Thyroid gland (tissue), 4 donors: Measurements from ENCODE around the gene BRMS1L. TPM values are rescaled to one million over a fixed set of nuclear protein-coding genes. Genes with fewer than 3 reads are reported as not detected.
"Not testable (repeated sequence)": the region's sequence is repeated elsewhere in the genome, so short reads cannot be mapped to it uniquely, and the experiment has no call there.

Source experiments
- DNase-seq, 2 donors: peaks; one replicate each; pipeline ENCODE4 v3.0.0-alpha.2; 2019
- H3K27ac ChIP-seq, 3 donors: fragments of 200-600 bp; sonication (generic); 1 replicate in 2 of 3; 2 replicates in 1 of 3; pipeline ENCODE4 v1.5.1; 2016 to 2019; ENCODE audit warnings: mild to moderate bottlenecking in 1 of 3, moderate library complexity in 1 of 3
- H3K27me3 ChIP-seq: fragments of 200-600 bp; sonication (generic); one replicate; pipeline ENCODE4 v1.5.1; 2019
- H3K36me3 ChIP-seq, 2 donors: fragments of 200-600 bp; sonication (generic); one replicate each; pipeline ENCODE4 v1.5.1; 2016 to 2019
- H3K4me1 ChIP-seq, 2 donors: fragments of 200-600 bp; sonication (generic); one replicate each; pipeline ENCODE4 v1.5.1; 2017 to 2019
- H3K4me3 ChIP-seq, 3 donors: fragments of 200-600 bp; sonication (generic); replicated peaks in 1 of 3; 1 replicate in 2 of 3; 2 replicates in 1 of 3; pipeline ENCODE4 v1.5.1; 2016; ENCODE audit warnings: mild to moderate bottlenecking in 1 of 3
- H3K9me3 ChIP-seq: fragments of 200-600 bp; sonication (generic); one replicate; pipeline ENCODE4 v1.5.1; 2017
- CTCF ChIP-seq, 6 experiments: fragments of 200-600 bp in 3 of 6; fragments of 450-650 bp in 3 of 6; sonication (generic) in 3 of 6; IDR thresholded peaks; one replicate each; pipeline ENCODE4 v1.5.1; 2016 to 2019; ENCODE audit warnings: antibody characterized with exemption in 6 of 6, mild to moderate bottlenecking in 2 of 6, inconsistent platforms in 1 of 6, moderate library complexity in 1 of 6
- POLR2A ChIP-seq, 2 donors: fragments of 450-650 bp; IDR thresholded peaks; one replicate each; pipeline ENCODE4 v1.6.1; 2017; ENCODE audit warnings: antibody characterized with exemption in 2 of 2, mild to moderate bottlenecking in 2 of 2, moderate library complexity in 1 of 2
- WGBS, 2 donors: methylation state at CpG; one replicate each; pipeline ENCODE4 v1.1.5; 2017; 5-methylcytosine and 5-hydroxymethylcytosine counted together
- intact Hi-C: fragments of 100-400 bp; cut with DNase I; formaldehyde crosslinking; loops from one replicate; pipeline ENCODE4 v1.15.1; 2023
- total RNA-seq, 4 donors: library from RNA; depleted of rRNA; stranded (reverse); fragments of >200 nt; gene quantifications; one replicate each; pipeline ENCODE4 v1.2.3, GENCODE V29; 2016

BRMS1L gene
- total RNA-seq, 4 donors from 2014 or later, result 6.0 to 10.6 (median 8.3) TPM

DNA sequence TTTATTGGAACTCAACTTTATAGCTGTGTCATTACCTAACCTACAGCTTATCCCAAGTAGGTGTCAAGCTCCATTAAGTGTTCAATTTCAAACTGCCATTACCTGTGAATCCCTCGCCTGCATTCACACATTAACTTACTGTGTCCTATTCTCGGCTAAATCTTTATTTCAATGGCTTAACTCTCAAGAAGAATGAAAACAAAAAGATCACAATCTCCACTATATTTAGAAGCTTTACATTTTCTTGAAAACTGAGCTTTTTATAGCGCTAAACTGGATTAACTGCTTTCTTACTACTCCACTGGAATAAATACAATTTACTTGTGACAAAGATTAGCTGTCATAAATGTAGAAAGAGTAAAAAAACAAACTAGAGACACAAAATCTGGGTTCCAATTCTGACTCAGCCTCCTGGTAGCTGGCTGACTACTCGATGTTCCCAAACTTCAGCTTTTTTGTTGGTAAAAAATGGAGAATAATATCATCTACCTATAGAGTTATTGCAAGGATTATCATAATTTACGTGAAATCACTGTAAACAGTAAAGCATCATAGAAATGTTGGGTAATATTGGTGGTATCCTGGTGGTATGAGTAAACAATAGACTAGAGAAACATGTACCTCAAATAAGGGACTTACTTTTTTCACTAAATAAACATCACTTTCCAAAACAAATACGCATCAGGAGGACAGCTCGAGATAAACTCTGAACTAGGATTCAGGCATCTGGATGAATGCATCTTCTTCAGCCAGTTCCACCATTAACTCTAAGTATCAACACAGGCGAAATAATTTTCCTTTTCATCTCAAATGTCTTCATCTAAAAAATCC, 18.8 kb upstream of the BRMS1L start:
- no peaks in the 10 kb centered on the region for H3K36me3 ChIP-seq
- H3K27me3 ChIP-seq, result no peaks in the 10 kb centered on the region
- no peaks in the 10 kb centered on the region for H3K9me3 ChIP-seq
- intact Hi-C loops, result no loop called here
- H3K27ac ChIP-seq, result no peak overlapping the region
- no peak for TF ChIP-seq CTCF (IDR thresholded peaks at IDR 0.05)
- no peak for TF ChIP-seq POLR2A (IDR thresholded peaks at IDR 0.05)
- H3K4me3 ChIP-seq, result peak overlapping the region in 1 of 3 donors; percentile 7
- WGBS, 2 donors, result 59 to 64% methylated on average over 8 of the region's 8 CpGs
- peaks cover 17 to 26% of the 10 kb centered on the region in 2 donors for H3K4me1 ChIP-seq
- no peak for DNase-seq

DNA sequence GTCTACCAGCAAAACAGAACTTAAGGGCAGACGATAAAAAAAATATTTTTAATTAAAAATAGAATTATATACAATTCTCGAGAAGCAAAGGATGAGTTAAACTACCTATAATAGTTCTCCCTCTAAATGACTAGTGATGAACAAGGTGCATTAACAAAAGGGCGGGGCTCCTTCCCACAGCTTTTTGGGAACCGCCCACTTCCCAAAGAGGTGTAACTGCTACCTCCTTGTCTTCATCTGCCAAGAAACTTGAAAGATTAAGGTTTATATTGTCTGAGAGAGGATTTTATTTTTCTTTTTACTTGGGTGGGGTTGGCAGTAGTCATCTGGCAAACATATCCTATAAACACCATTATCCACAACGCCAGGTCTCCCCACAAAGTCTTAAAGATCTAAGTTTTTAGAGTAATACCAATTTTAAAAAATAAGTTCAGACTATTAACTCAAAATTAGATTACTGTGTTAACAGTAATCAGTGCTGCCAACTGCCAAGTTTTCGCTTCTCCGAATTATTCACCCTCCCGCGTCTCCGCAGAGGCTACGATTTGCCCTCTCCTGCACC, 18.0 kb upstream of the BRMS1L start:
- DNase-seq, result peak; percentile 62 to 63
- intact Hi-C loops, result no loop called here
- Histone ChIP-seq H3K27ac (peak overlapping the region; percentile 84 to 95 (median 90)), H3K9me3 (no peaks in the 10 kb centered on the region), H3K27me3 (no peaks in the 10 kb centered on the region), H3K4me1 (peaks cover 17 to 25% of the 10 kb centered on the region in 2 donors), H3K4me3 (peak overlapping the region; percentile 55 to 87 (median 77)), H3K36me3 (no peaks in the 10 kb centered on the region)
- 2 to 3% methylated on average over 11 of the region's 11 CpGs for WGBS, 2 donors
- no peak for TF ChIP-seq CTCF (IDR thresholded peaks at IDR 0.05)
- TF ChIP-seq POLR2A (IDR thresholded peaks at IDR 0.05), result no peak

DNA sequence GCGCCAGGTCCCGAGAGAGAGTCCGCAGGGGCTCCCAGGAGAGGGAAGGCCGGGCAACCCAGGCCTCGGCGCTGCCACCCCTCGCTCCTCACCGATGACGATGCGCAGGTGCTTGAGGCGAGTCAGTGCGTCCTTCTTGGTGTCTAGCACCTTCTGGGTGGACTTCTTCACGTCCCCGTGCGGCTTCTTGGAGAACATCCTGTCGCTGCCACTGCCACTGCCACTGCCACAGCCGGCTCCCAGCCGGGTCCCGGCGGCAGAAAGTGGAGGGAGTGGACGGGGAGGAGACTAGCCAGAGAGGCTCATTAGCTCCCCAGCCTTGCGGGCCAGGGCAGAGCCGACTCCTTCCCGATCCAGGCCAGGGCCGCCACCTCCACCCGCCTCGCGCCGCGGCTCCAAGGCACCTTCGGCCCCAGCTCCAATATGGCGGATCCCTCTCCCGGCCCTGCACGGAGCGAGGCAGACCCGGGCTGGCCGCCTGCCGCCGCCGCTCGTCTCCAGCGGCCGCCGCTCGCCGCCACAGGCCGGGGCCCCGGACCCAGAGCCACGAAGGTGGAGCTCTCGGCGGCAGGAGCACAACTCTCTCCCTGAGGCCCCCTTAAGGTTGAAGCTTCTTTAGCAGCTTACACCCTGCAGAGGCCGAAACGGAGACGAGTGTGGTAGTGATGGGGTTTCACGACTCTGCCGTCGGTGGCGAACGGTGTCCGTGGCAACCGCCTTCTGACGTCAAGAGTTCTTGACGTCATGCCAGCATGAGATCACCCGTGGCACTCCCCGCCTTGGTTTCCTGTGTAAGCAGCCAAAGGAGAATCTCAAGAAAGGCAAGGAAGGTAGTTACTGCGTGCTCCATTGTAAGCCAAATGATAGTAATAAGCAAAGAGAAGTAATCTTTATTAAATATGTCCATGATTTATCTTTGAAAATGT, 17.2 kb upstream of the BRMS1L start, which contains the start of gene RALGAPA1:
Gene RALGAPA1 (minus strand): TSS at position 658 of the 926 bp plus-strand sequence. CDS start 460 bp downstream, at position 198.
- 2% methylated on average over 19 to 23 of the region's 66 CpGs for WGBS, 2 donors
- peak in 4 of 6 experiments; percentile 39 to 53 (median 42) for TF ChIP-seq CTCF (IDR thresholded peaks at IDR 0.05)
- peak in 1 of 2 donors; percentile 97 for TF ChIP-seq POLR2A (IDR thresholded peaks at IDR 0.05)
- Histone ChIP-seq H3K4me3 (peak within 1 kb of the TSS; percentile 55 to 87 (median 77)), H3K27ac (peak within 1 kb of the TSS; percentile 84 to 95 (median 90)), H3K4me1 (peaks cover 17% of the 10 kb centered on the region in 2 donors)
- H3K36me3 ChIP-seq, intact Hi-C loops, H3K27me3 ChIP-seq, H3K9me3 ChIP-seq: not testable (repeated sequence)
- peak; percentile 94 to 95 for DNase-seq

- peak overlapping the region; percentile 84 to 95 (median 90) for H3K27ac ChIP-seq
- no peak for TF ChIP-seq CTCF (IDR thresholded peaks at IDR 0.05)
- TF ChIP-seq POLR2A (IDR thresholded peaks at IDR 0.05), result no peak
- H3K4me3 ChIP-seq, result no peak overlapping the region
- no peaks in the 10 kb centered on the region for H3K9me3 ChIP-seq
- intact Hi-C loops, result no loop called here
- H3K36me3 ChIP-seq, result no peaks in the 10 kb centered on the region
- peaks cover 17% of the 10 kb centered on the region in 2 donors for H3K4me1 ChIP-seq
- no peak for DNase-seq
- H3K27me3 ChIP-seq, result no peaks in the 10 kb centered on the region
- 30 to 32% methylated on average over 2 of the region's 2 CpGs for WGBS, 2 donors
These were observed 16.5 kb upstream of the BRMS1L start for GRCh38 chr14:35809597-35809996.
